WTC11 (cell line): ENCODE data around the gene ZNF880. TPM values are rescaled to one million over a fixed set of nuclear protein-coding genes. Genes with fewer than 3 reads are reported as not detected.

Experiments
- ATAC-seq: fragments of 200-7000 bp; cut with Tn5 transposase; 2 replicates; pipeline ENCODE4 v1.10.0; 2021; ENCODE audit warnings: mild to moderate bottlenecking, moderate library complexity
- CTCF ChIA-PET: fragments of 300-600 bp; sonication (Branson Sonifier 250); formaldehyde crosslinking; loops from one replicate; lab custom pipeline; 2021; ENCODE audit warnings: antibody characterized with exemption; lab: Charles Lee
- POLR2A ChIA-PET: fragments of 350-600 bp; sonication (Branson Sonifier 250); formaldehyde crosslinking; loops from one replicate; lab custom pipeline; 2021; ENCODE audit warnings: antibody characterized with exemption; lab: Charles Lee
- DNase-seq: peaks from one replicate; pipeline ENCODE4 v3.0.0; 2021; ENCODE audit warnings: low spot score
- H3K27ac Mint-ChIP-seq: 2 replicates; pipeline ENCODE4 v1.8.0; 2021; ENCODE audit warnings: mixed read lengths
- H3K27me3 Mint-ChIP-seq: 2 replicates; pipeline ENCODE4 v1.8.0; 2021; ENCODE audit warnings: low read depth, mild to moderate bottlenecking, moderate library complexity, mixed read lengths
- H3K36me3 Mint-ChIP-seq: 2 replicates; pipeline ENCODE4 v1.8.0; 2021; ENCODE audit warnings: mixed read lengths
- H3K4me1 Mint-ChIP-seq: 2 replicates; pipeline ENCODE4 v1.8.0; 2022; ENCODE audit warnings: mixed read lengths
- H3K4me3 Mint-ChIP-seq: 2 replicates; pipeline ENCODE4 v1.8.0; 2021; ENCODE audit warnings: mild to moderate bottlenecking, moderate library complexity, mixed read lengths
- H3K9me3 Mint-ChIP-seq: 2 replicates; pipeline ENCODE4 v1.8.0; 2021; ENCODE audit warnings: mixed read lengths
- CBFB ChIP-seq: sonication (generic); formaldehyde crosslinking; IDR thresholded peaks from 2 replicates; pipeline ENCODE4 v1.8.1; 2022; ENCODE audit warnings: mild to moderate bottlenecking, low read depth, missing genetic modification reagents
- E2F4 ChIP-seq: sonication (generic); formaldehyde crosslinking; IDR thresholded peaks from 2 replicates; pipeline ENCODE4 v1.8.1; 2022; ENCODE audit warnings: low read depth, mild to moderate bottlenecking, moderate library complexity, missing genetic modification reagents, borderline replicate concordance
- FOXJ3 ChIP-seq: sonication (generic); formaldehyde crosslinking; IDR thresholded peaks from 2 replicates; pipeline ENCODE4 v1.9.0; 2021; ENCODE audit warnings: missing genetic modification reagents, mild to moderate bottlenecking, borderline replicate concordance
- GABPB1 ChIP-seq: sonication (generic); formaldehyde crosslinking; IDR thresholded peaks from 2 replicates; pipeline ENCODE4 v1.8.1; 2023; ENCODE audit warnings: mild to moderate bottlenecking, missing genetic modification reagents
- IRF1 ChIP-seq: sonication (generic); formaldehyde crosslinking; IDR thresholded peaks from 2 replicates; pipeline ENCODE4 v1.8.0; 2023; ENCODE audit warnings: missing genetic modification reagents
- KAT7 ChIP-seq: sonication (generic); formaldehyde crosslinking; IDR thresholded peaks from 2 replicates; pipeline ENCODE4 v1.8.1; 2023; ENCODE audit warnings: missing genetic modification reagents, mild to moderate bottlenecking, borderline replicate concordance
- NFYB ChIP-seq: sonication (generic); formaldehyde crosslinking; conservative IDR thresholded peaks from 2 replicates; pipeline ENCODE4 v1.8.0; 2022; ENCODE audit warnings: low read depth, missing genetic modification reagents
- OVOL2 ChIP-seq: fragments of 250-450 bp; sonication (Bioruptor Pico); IDR thresholded peaks from 2 replicates; pipeline ENCODE4 v1.9.0; 2021; ENCODE audit warnings: mild to moderate bottlenecking, borderline replicate concordance
- PREB ChIP-seq: sonication (generic); formaldehyde crosslinking; IDR thresholded peaks from 2 replicates; pipeline ENCODE4 v1.8.1; 2022; ENCODE audit warnings: mild to moderate bottlenecking, missing genetic modification reagents, moderate library complexity, borderline replicate concordance
- PRRX2 ChIP-seq: fragments of 250-450 bp; sonication (Bioruptor Pico); IDR thresholded peaks from 2 replicates; pipeline ENCODE4 v1.8.0; 2021; ENCODE audit warnings: mild to moderate bottlenecking
- SMAD4 ChIP-seq: sonication (generic); formaldehyde crosslinking; IDR thresholded peaks from 2 replicates; pipeline ENCODE4 v1.8.0; 2022; ENCODE audit warnings: mild to moderate bottlenecking, missing genetic modification reagents
- TP53 ChIP-seq: sonication (generic); formaldehyde crosslinking; IDR thresholded peaks from 2 replicates; pipeline ENCODE4 v1.8.1; 2023; ENCODE audit warnings: mild to moderate bottlenecking, missing genetic modification reagents
- ZBTB21 ChIP-seq: sonication (generic); formaldehyde crosslinking; IDR thresholded peaks from 2 replicates; pipeline ENCODE4 v1.8.1; 2023; ENCODE audit warnings: mild to moderate bottlenecking, missing genetic modification reagents, borderline replicate concordance
- ZMAT4 ChIP-seq: fragments of 250-450 bp; sonication (Bioruptor Pico); IDR thresholded peaks from 2 replicates; pipeline ENCODE4 v1.9.0; 2021; ENCODE audit warnings: mild to moderate bottlenecking
- ZNF232 ChIP-seq: sonication (generic); formaldehyde crosslinking; IDR thresholded peaks from 2 replicates; pipeline ENCODE4 v1.8.0; 2022; ENCODE audit warnings: mild to moderate bottlenecking, missing genetic modification reagents
- ZNF396 ChIP-seq: fragments of 250-450 bp; sonication (Bioruptor Pico); IDR thresholded peaks from 2 replicates; pipeline ENCODE4 v1.8.0; 2021; ENCODE audit warnings: mild to moderate bottlenecking, moderate library complexity, borderline replicate concordance
- ZNF671 ChIP-seq: fragments of 250-450 bp; sonication (Bioruptor Pico); IDR thresholded peaks from 2 replicates; pipeline ENCODE4 v1.8.0; 2021; ENCODE audit warnings: mild to moderate bottlenecking
- total RNA-seq: library from RNA; stranded (reverse); gene quantifications from 3 replicates; pipeline ENCODE4 v1.2.3, GENCODE V29; 2021
- TF ChIP-seq, protein P1 (sequence below): sonication (generic); formaldehyde crosslinking; IDR thresholded peaks from 2 replicates; pipeline ENCODE4 v1.8.1; 2023; ENCODE audit warnings: mild to moderate bottlenecking, missing genetic modification reagents
- TF ChIP-seq, protein P2 (sequence below): fragments of 250-450 bp; sonication (Bioruptor Pico); conservative IDR thresholded peaks from 2 replicates; pipeline ENCODE4 v1.9.0; 2021; ENCODE audit warnings: mild to moderate bottlenecking

The ZNF880 gene
- total RNA-seq, 1 experiment from 2014 or later = 34.0 TPM

- ChIA-PET POLR2A (no interaction called here), CTCF (no interaction called here)
- DNase-seq (no peak), ATAC-seq (no peak)
- H3K4me1 Mint-ChIP-seq = no peaks in the 10 kb centered on the region
- peaks cover 19% of the 10 kb centered on the region for H3K36me3 Mint-ChIP-seq
- H3K27ac Mint-ChIP-seq = no peak within 1 kb of the TSS
- no peak within 1 kb of the TSS for H3K4me3 Mint-ChIP-seq
- no peaks in the 10 kb centered on the region; the same call in none of the 2 replicates for H3K27me3 Mint-ChIP-seq
- TF ChIP-seq OVOL2 (CRISPR knock-in tag) (no peak), PRRX2 (no peak), GABPB1 (CRISPR knock-in tag) (no peak), ZMAT4 (CRISPR knock-in tag) (no peak), KAT7 (no peak), SMAD4 (CRISPR knock-in tag) (no peak), IRF1 (CRISPR knock-in tag) (no peak), TP53 (CRISPR knock-in tag) (no peak), PREB (CRISPR knock-in tag) (no peak), CBFB (CRISPR knock-in tag) (no peak), FOXJ3 (no peak), NFYB (CRISPR knock-in tag) (no peak), E2F4 (no peak), ZNF232 (CRISPR knock-in tag) (no peak), ZBTB21 (no peak), ZNF671 (CRISPR knock-in tag) (no peak), ZNF396 (CRISPR knock-in tag) (no peak)
- TF ChIP-seq, protein P1, sequence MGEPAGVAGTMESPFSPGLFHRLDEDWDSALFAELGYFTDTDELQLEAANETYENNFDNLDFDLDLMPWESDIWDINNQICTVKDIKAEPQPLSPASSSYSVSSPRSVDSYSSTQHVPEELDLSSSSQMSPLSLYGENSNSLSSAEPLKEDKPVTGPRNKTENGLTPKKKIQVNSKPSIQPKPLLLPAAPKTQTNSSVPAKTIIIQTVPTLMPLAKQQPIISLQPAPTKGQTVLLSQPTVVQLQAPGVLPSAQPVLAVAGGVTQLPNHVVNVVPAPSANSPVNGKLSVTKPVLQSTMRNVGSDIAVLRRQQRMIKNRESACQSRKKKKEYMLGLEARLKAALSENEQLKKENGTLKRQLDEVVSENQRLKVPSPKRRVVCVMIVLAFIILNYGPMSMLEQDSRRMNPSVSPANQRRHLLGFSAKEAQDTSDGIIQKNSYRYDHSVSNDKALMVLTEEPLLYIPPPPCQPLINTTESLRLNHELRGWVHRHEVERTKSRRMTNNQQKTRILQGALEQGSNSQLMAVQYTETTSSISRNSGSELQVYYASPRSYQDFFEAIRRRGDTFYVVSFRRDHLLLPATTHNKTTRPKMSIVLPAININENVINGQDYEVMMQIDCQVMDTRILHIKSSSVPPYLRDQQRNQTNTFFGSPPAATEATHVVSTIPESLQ (CRISPR knock-in tag) = no peak
- TF ChIP-seq, protein P2, sequence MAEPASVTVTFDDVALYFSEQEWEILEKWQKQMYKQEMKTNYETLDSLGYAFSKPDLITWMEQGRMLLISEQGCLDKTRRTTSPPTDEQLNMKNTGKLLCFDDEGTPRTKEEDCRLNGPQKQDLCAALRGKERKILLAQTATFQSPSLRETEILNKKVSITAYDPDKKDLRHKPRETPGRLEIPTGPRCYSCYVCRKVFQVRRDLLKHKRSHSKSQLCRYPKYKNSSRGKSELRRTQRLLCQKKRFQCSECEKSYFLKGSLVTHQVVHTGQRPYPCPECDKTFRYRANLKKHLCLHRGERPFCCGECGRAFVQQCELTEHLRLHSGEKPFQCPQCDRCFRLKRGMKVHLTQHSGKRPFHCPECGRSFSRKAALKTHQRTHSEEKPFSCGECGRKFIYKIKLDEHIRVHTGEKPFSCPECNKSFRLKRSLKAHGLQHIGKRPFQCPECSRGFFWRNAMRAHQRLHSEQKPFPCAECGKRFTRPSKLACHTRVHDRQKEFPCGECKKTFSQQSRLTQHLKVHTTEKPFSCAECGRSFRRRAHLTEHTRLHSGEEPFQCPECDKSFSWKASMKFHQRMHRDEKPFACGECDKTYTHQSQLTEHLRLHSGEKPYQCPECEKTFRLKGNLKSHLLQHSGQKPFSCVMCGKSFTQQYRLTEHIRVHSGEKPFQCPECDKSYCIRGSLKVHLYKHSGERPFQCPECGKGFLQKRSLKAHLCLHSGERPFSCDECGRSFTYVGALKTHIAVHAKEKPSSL (CRISPR knock-in tag) = no peak
- H3K9me3 Mint-ChIP-seq = peaks cover 42% of the 10 kb centered on the region
These were observed 59.2 kb downstream of the ZNF880 start, which contains the start of gene ZNF534 for GRCh38 chr19:52428937-52429336. Gene ZNF534, plus strand, starts transcription at chr19:52429148. Its CDS starts 2,327 bp downstream, at chr19:52431475.

Other genes with a start within 250 kb of the ZNF880 start
- 27.2 to 34.6 TPM (median 28.8 TPM) in 3 replicates for gene ZNF616, start 230.0 kb upstream of the ZNF880 start, total RNA-seq
- 20.3 to 28.8 TPM (median 22.8 TPM) in 3 replicates for gene ZNF836, start 198.3 kb upstream of the ZNF880 start, total RNA-seq
- 505 to 507 TPM (median 506 TPM) in 3 replicates for gene PPP2R1A, start 179.9 kb upstream of the ZNF880 start, total RNA-seq
- gene ZNF766, start 100.3 kb upstream of the ZNF880 start, total RNA-seq = 30.4 to 32.9 TPM (median 31.4 TPM) in 3 replicates
- gene ZNF480, start 72.8 kb upstream of the ZNF880 start, total RNA-seq = 26.4 to 36.0 TPM (median 31.3 TPM) in 3 replicates
- gene ZNF610, start 33.7 kb upstream of the ZNF880 start, total RNA-seq = 4.4 to 8.5 TPM (median 6.6 TPM) in 3 replicates
- gene ZNF528, start 27.9 kb downstream of the ZNF880 start, total RNA-seq = 20.8 to 21.1 TPM (median 20.8 TPM) in 3 replicates
- gene ZNF534, start 59.2 kb downstream of the ZNF880 start, total RNA-seq = 0.23 to 0.42 TPM (median 0.37 TPM) in 3 replicates
- 21.1 to 26.6 TPM (median 21.9 TPM) in 3 replicates for gene ZNF578, start 83.6 kb downstream of the ZNF880 start, total RNA-seq
- gene ZNF808, start 157.7 kb downstream of the ZNF880 start, total RNA-seq = 47.1 to 59.2 TPM (median 49.2 TPM) in 3 replicates
- gene ZNF701, start 200.4 kb downstream of the ZNF880 start, total RNA-seq = 34.6 to 40.3 TPM (median 35.0 TPM) in 3 replicates